GM19240 (cell line): ENCODE results near the gene MINDY4.

Experiments used
- DNase-seq: peaks from one replicate; pipeline ENCODE4 v3.0.0; 2011; ENCODE audit warnings: low spot score; ENCODE audit not compliant: insufficient read length

The MINDY4 gene

GRCh38 chr7:30741289-30741688, 29.9 kb upstream of the MINDY4 start:
- no peak for DNase-seq

- no peak for DNase-seq
Observed at GRCh38 chr7:30743371-30744074, 27.7 kb upstream of the MINDY4 start.

GRCh38 chr7:30744075-30744417, 27.2 kb upstream of the MINDY4 start:
- no peak for DNase-seq

- DNase-seq: no peak
Observed at GRCh38 chr7:30745261-30745941, 25.8 kb upstream of the MINDY4 start.

- no peak for DNase-seq
Observed at GRCh38 chr7:30750010-30750409, 21.2 kb upstream of the MINDY4 start.

- DNase-seq: no peak
Observed at GRCh38 chr7:30750683-30751650, 20.2 kb upstream of the MINDY4 start.

- DNase-seq: no peak
Observed at GRCh38 chr7:30751696-30752273, 19.4 kb upstream of the MINDY4 start, which contains the start of gene INMT. TSS of gene INMT (plus strand) at chr7:30752135. CDS start at chr7:30752151, 16 bp downstream.

GRCh38 chr7:30752484-30752883, 18.7 kb upstream of the MINDY4 start:
- DNase-seq: no peak

GRCh38 chr7:30752979-30753378, 18.2 kb upstream of the MINDY4 start:
- no peak for DNase-seq

GRCh38 chr7:30754315-30754877, 16.8 kb upstream of the MINDY4 start:
- no peak for DNase-seq

GRCh38 chr7:30755384-30756154, 15.6 kb upstream of the MINDY4 start:
- DNase-seq: no peak

- no peak for DNase-seq
Observed at GRCh38 chr7:30757342-30757692, 13.9 kb upstream of the MINDY4 start.

GRCh38 chr7:30760514-30761213, 10.6 kb upstream of the MINDY4 start:
- DNase-seq: no peak

- no peak for DNase-seq
Observed at GRCh38 chr7:30761214-30762156, 9.7 kb upstream of the MINDY4 start.

GRCh38 chr7:30764030-30764975, 6.9 kb upstream of the MINDY4 start:
- DNase-seq: no peak

- no peak for DNase-seq
Observed at GRCh38 chr7:30765408-30765807, 5.8 kb upstream of the MINDY4 start.

GRCh38 chr7:30770845-30771173, 408 bp upstream of the MINDY4 start:
- DNase-seq: no peak

- DNase-seq: no peak
Observed at GRCh38 chr7:30771880-30772425, 736 bp downstream of the MINDY4 start.
